ENCODE data around the gene CASKIN2.

CASKIN2 gene

GRCh38 chr17:75503976-75504346 lies 11.4 kb downstream of the CASKIN2 start:
- H3K4me2 ChIP-seq (ENCODE audit: low read length) = no peak overlapping the region
- no peaks in the 10 kb centered on the region for H3K4me1 ChIP-seq (ENCODE audit: low read length)
- no peak overlapping the region for H3K4me3 ChIP-seq (ENCODE audit: low read length)
- H3K9ac ChIP-seq (ENCODE audit: low read length) = no peak overlapping the region
- TF ChIP-seq EZH2phosphoT487 (IDR thresholded peaks at IDR 0.05; ENCODE audit: low read depth) (no peak), CTCF (IDR thresholded peaks at IDR 0.05; ENCODE audit: low read depth, low read length) (no peak)
- no peak overlapping the region for H2AFZ ChIP-seq (ENCODE audit: low read depth, low read length)
- no peaks in the 10 kb centered on the region for H3K27me3 ChIP-seq (ENCODE audit: low read depth, low read length)
- no peaks in the 10 kb centered on the region for H3K9me3 ChIP-seq (ENCODE audit: insufficient read depth, low read length)
- no peak overlapping the region for H3K27ac ChIP-seq (ENCODE audit: low read length)
- no peaks in the 10 kb centered on the region for H3K36me3 ChIP-seq (replicated peaks; ENCODE audit: low read depth, low read length)
- H4K20me1 ChIP-seq (ENCODE audit: insufficient read depth, low read length) = peaks cover 2% of the 10 kb centered on the region; the same call in 1 of the 2 replicates
- no peaks in the 10 kb centered on the region for H3K79me2 ChIP-seq (ENCODE audit: low read length)

- H3K27me3 ChIP-seq (ENCODE audit: low read depth, low read length) = no peaks in the 10 kb centered on the region
- H2AFZ ChIP-seq (ENCODE audit: low read depth, low read length) = no peak overlapping the region
- H3K27ac ChIP-seq (ENCODE audit: low read length) = no peak overlapping the region
- H3K9ac ChIP-seq (ENCODE audit: low read length) = no peak overlapping the region
- H3K4me2 ChIP-seq (ENCODE audit: low read length) = no peak overlapping the region
- H3K4me1 ChIP-seq (ENCODE audit: low read length) = no peaks in the 10 kb centered on the region
- H3K9me3 ChIP-seq (ENCODE audit: insufficient read depth, low read length) = no peaks in the 10 kb centered on the region
- H3K4me3 ChIP-seq (ENCODE audit: low read length) = no peak overlapping the region
- no peaks in the 10 kb centered on the region for H3K79me2 ChIP-seq (ENCODE audit: low read length)
- TF ChIP-seq CTCF (IDR thresholded peaks at IDR 0.05; ENCODE audit: low read depth, low read length) = no peak
- no peak for TF ChIP-seq EZH2phosphoT487 (IDR thresholded peaks at IDR 0.05; ENCODE audit: low read depth)
- H3K36me3 ChIP-seq (replicated peaks; ENCODE audit: low read depth, low read length) = no peaks in the 10 kb centered on the region
- peaks cover 2% of the 10 kb centered on the region; the same call in 1 of the 2 replicates for H4K20me1 ChIP-seq (ENCODE audit: insufficient read depth, low read length)
Measured at GRCh38 chr17:75503337-75503950, 11.9 kb downstream of the CASKIN2 start.

- TF ChIP-seq CTCF (IDR thresholded peaks at IDR 0.05; ENCODE audit: low read depth, low read length) (no peak), EZH2phosphoT487 (IDR thresholded peaks at IDR 0.05; ENCODE audit: low read depth) (no peak)
- no peak overlapping the region for H2AFZ ChIP-seq (ENCODE audit: low read depth, low read length)
- no peak overlapping the region for H3K27ac ChIP-seq (ENCODE audit: low read length)
- peaks cover 2% of the 10 kb centered on the region; the same call in 1 of the 2 replicates for H4K20me1 ChIP-seq (ENCODE audit: insufficient read depth, low read length)
- H3K79me2 ChIP-seq (ENCODE audit: low read length) = no peaks in the 10 kb centered on the region
- H3K36me3 ChIP-seq (replicated peaks; ENCODE audit: low read depth, low read length) = no peaks in the 10 kb centered on the region
- H3K4me1 ChIP-seq (ENCODE audit: low read length) = no peaks in the 10 kb centered on the region
- H3K27me3 ChIP-seq (ENCODE audit: low read depth, low read length) = no peaks in the 10 kb centered on the region
- H3K9ac ChIP-seq (ENCODE audit: low read length) = no peak overlapping the region
- H3K4me3 ChIP-seq (ENCODE audit: low read length) = no peak overlapping the region
- H3K9me3 ChIP-seq (ENCODE audit: insufficient read depth, low read length) = no peaks in the 10 kb centered on the region
- no peak overlapping the region for H3K4me2 ChIP-seq (ENCODE audit: low read length)
Measured at GRCh38 chr17:75502721-75503329, 12.5 kb downstream of the CASKIN2 start.

GRCh38 chr17:75502072-75502720 lies 13.1 kb downstream of the CASKIN2 start:
- Histone ChIP-seq H3K4me2 (ENCODE audit: low read length) (no peak overlapping the region), H3K9ac (ENCODE audit: low read length) (no peak overlapping the region), H3K9me3 (ENCODE audit: insufficient read depth, low read length) (no peaks in the 10 kb centered on the region), H3K27ac (ENCODE audit: low read length) (no peak overlapping the region), H3K79me2 (ENCODE audit: low read length) (no peaks in the 10 kb centered on the region), H3K4me3 (ENCODE audit: low read length) (no peak overlapping the region), H3K36me3 (replicated peaks; ENCODE audit: low read depth, low read length) (no peaks in the 10 kb centered on the region), H3K4me1 (ENCODE audit: low read length) (no peaks in the 10 kb centered on the region), H2AFZ (ENCODE audit: low read depth, low read length) (no peak overlapping the region), H4K20me1 (ENCODE audit: insufficient read depth, low read length) (peaks cover 2% of the 10 kb centered on the region; the same call in 1 of the 2 replicates), H3K27me3 (ENCODE audit: low read depth, low read length) (no peaks in the 10 kb centered on the region)
- no peak for TF ChIP-seq EZH2phosphoT487 (IDR thresholded peaks at IDR 0.05; ENCODE audit: low read depth)
- no peak for TF ChIP-seq CTCF (IDR thresholded peaks at IDR 0.05; ENCODE audit: low read depth, low read length)

All from OCI-LY3 (cell line).